SU-DHL-6 (cell line): ENCODE measurements around the gene CHD5.

Experiments used
- CTCF ChIP-seq: fragments of 200-600 bp; sonication (generic); IDR thresholded peaks from one replicate; pipeline ENCODE4 v1.5.1; 2017; ENCODE audit warnings: antibody characterized with exemption, mild to moderate bottlenecking, low read length, moderate library complexity; ENCODE audit not compliant: insufficient read depth, poor library complexity, severe bottlenecking
- EZH2phosphoT487 ChIP-seq: fragments of 200-600 bp; sonication (generic), shearing (Covaris generic); conservative IDR thresholded peaks from 2 replicates; pipeline ENCODE4 v1.6.1; 2018; ENCODE audit warnings: mild to moderate bottlenecking, antibody characterized with exemption, low read length, moderate library complexity, mixed read lengths

DNA sequence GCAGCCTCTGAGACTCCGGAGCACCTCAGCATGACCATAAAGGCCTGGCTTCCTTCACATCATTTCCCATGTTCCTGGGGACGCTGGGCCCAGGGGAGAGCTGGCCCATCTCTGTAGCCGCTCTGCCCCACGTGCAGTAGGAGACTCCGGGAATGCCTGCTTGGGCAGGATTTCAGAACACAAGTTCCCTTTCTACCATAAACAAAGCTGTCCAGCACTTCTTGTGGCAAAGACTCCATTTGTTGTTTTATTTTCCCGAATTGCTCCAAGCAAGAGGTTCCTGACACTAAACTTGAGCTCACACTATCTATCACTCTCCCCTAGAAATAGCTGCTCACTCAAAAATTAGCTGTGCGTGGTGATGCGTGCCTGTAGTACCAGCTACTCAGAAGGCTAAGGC lies 21.9 kb downstream of the CHD5 start:
- TF ChIP-seq EZH2phosphoT487 (no peak), CTCF (no peak)
